SK-N-SH treated with all-trans-retinoic acid at 6 μM for 48 hours (cell line): ENCODE data around the gene HDHD2.

ENCODE experiments used
- CSDC2 ChIP-seq: fragments of 250-450 bp; sonication (Bioruptor Pico); IDR thresholded peaks from 2 replicates; pipeline ENCODE4 v1.5.0; 2020; ENCODE audit warnings: mild to moderate bottlenecking, moderate library complexity
- ESRRG ChIP-seq: fragments of 250-450 bp; sonication (Bioruptor Pico); IDR thresholded peaks from 2 replicates; pipeline ENCODE4 v1.6.1; 2021; ENCODE audit warnings: mild to moderate bottlenecking
- PPARA ChIP-seq: fragments of 250-450 bp; sonication (Bioruptor Pico); IDR thresholded peaks from 2 replicates; pipeline ENCODE4 v1.5.0; 2020; ENCODE audit warnings: mild to moderate bottlenecking, borderline replicate concordance
- RARB ChIP-seq: fragments of 250-450 bp; sonication (Bioruptor Pico); IDR thresholded peaks from 2 replicates; pipeline ENCODE4 v1.8.0; 2021; ENCODE audit warnings: mild to moderate bottlenecking, moderate library complexity
- ZC3H10 ChIP-seq: fragments of 250-450 bp; sonication (Bioruptor Pico); IDR thresholded peaks from 2 replicates; pipeline ENCODE4 v1.5.1; 2021; ENCODE audit warnings: mild to moderate bottlenecking, moderate library complexity
- ZFP3 ChIP-seq: fragments of 250-450 bp; sonication (Bioruptor Pico); IDR thresholded peaks from 2 replicates; pipeline ENCODE4 v1.5.0; 2020; ENCODE audit warnings: mild to moderate bottlenecking, moderate library complexity
- ZFP30 ChIP-seq: fragments of 450-650 bp; formaldehyde crosslinking; IDR thresholded peaks from 2 replicates; pipeline ENCODE4 v1.5.0; 2022; ENCODE audit warnings: mild to moderate bottlenecking, moderate library complexity
- ZNF565 ChIP-seq: fragments of 450-650 bp; formaldehyde crosslinking; conservative IDR thresholded peaks from 2 replicates; pipeline ENCODE4 v1.5.0; 2020; ENCODE audit warnings: low read depth, mild to moderate bottlenecking, moderate library complexity
- ZNF70 ChIP-seq: fragments of 450-650 bp; formaldehyde crosslinking; IDR thresholded peaks from 2 replicates; pipeline ENCODE4 v1.5.0; 2020; ENCODE audit warnings: mild to moderate bottlenecking, moderate library complexity
- ZNF8 ChIP-seq: fragments of 450-650 bp; formaldehyde crosslinking; IDR thresholded peaks from 2 replicates; pipeline ENCODE4 v1.5.0; 2020; ENCODE audit warnings: mild to moderate bottlenecking, moderate library complexity
- TF ChIP-seq, protein P1 (sequence below): fragments of 250-450 bp; sonication (Bioruptor Pico); IDR thresholded peaks from 2 replicates; pipeline ENCODE4 v1.5.0; 2020; ENCODE audit warnings: mild to moderate bottlenecking, moderate library complexity
- TF ChIP-seq, protein P2 (sequence below): fragments of 250-450 bp; sonication (Bioruptor Pico); IDR thresholded peaks from 2 replicates; pipeline ENCODE4 v1.8.0; 2021; ENCODE audit warnings: low read depth, mild to moderate bottlenecking, moderate library complexity, borderline replicate concordance
- TF ChIP-seq, protein P3 (sequence below): fragments of 250-450 bp; sonication (Bioruptor Pico); IDR thresholded peaks from 2 replicates; pipeline ENCODE4 v1.8.0; 2020; ENCODE audit warnings: mild to moderate bottlenecking, moderate library complexity, borderline replicate concordance
- TF ChIP-seq, protein P4 (sequence below): fragments of 250-450 bp; sonication (Bioruptor Pico); IDR thresholded peaks from 2 replicates; pipeline ENCODE4 v1.5.1; 2020; ENCODE audit warnings: low read depth, mild to moderate bottlenecking, moderate library complexity

DNA sequence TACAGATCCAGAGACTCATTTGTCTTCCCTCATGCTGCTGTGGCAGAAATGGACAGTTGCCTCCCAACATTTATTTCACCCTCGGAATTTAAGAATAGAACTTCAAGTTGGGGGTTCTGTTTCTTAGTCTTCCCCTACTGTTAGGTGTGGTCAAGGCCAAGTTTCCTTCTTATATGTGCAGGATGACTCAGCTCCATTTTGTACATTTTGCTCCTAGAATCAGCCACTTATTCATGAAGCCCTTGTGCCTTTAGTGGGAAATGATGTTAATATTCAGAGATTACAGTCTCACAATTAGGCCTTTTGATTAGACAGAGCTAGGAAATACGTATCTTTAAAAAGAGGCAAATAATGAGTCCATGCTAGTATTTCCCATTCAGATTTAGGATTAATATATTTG is 68.7 kb downstream of the HDHD2 start:
- TF ChIP-seq, protein P1, sequence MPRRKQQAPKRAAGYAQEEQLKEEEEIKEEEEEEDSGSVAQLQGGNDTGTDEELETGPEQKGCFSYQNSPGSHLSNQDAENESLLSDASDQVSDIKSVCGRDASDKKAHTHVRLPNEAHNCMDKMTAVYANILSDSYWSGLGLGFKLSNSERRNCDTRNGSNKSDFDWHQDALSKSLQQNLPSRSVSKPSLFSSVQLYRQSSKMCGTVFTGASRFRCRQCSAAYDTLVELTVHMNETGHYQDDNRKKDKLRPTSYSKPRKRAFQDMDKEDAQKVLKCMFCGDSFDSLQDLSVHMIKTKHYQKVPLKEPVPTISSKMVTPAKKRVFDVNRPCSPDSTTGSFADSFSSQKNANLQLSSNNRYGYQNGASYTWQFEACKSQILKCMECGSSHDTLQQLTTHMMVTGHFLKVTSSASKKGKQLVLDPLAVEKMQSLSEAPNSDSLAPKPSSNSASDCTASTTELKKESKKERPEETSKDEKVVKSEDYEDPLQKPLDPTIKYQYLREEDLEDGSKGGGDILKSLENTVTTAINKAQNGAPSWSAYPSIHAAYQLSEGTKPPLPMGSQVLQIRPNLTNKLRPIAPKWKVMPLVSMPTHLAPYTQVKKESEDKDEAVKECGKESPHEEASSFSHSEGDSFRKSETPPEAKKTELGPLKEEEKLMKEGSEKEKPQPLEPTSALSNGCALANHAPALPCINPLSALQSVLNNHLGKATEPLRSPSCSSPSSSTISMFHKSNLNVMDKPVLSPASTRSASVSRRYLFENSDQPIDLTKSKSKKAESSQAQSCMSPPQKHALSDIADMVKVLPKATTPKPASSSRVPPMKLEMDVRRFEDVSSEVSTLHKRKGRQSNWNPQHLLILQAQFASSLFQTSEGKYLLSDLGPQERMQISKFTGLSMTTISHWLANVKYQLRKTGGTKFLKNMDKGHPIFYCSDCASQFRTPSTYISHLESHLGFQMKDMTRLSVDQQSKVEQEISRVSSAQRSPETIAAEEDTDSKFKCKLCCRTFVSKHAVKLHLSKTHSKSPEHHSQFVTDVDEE (CRISPR knock-in tag), result no peak
- TF ChIP-seq RARB, result no peak
- TF ChIP-seq ZFP30, result no peak
- TF ChIP-seq, protein P2, sequence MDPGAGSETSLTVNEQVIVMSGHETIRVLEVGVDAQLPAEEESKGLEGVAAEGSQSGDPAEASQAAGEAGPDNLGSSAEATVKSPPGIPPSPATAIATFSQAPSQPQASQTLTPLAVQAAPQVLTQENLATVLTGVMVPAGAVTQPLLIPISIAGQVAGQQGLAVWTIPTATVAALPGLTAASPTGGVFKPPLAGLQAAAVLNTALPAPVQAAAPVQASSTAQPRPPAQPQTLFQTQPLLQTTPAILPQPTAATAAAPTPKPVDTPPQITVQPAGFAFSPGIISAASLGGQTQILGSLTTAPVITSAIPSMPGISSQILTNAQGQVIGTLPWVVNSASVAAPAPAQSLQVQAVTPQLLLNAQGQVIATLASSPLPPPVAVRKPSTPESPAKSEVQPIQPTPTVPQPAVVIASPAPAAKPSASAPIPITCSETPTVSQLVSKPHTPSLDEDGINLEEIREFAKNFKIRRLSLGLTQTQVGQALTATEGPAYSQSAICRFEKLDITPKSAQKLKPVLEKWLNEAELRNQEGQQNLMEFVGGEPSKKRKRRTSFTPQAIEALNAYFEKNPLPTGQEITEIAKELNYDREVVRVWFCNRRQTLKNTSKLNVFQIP (CRISPR knock-in tag), result no peak
- TF ChIP-seq CSDC2 (CRISPR knock-in tag), result no peak
- no peak for TF ChIP-seq ZFP3 (CRISPR knock-in tag)
- no peak for TF ChIP-seq PPARA
- TF ChIP-seq, protein P3, sequence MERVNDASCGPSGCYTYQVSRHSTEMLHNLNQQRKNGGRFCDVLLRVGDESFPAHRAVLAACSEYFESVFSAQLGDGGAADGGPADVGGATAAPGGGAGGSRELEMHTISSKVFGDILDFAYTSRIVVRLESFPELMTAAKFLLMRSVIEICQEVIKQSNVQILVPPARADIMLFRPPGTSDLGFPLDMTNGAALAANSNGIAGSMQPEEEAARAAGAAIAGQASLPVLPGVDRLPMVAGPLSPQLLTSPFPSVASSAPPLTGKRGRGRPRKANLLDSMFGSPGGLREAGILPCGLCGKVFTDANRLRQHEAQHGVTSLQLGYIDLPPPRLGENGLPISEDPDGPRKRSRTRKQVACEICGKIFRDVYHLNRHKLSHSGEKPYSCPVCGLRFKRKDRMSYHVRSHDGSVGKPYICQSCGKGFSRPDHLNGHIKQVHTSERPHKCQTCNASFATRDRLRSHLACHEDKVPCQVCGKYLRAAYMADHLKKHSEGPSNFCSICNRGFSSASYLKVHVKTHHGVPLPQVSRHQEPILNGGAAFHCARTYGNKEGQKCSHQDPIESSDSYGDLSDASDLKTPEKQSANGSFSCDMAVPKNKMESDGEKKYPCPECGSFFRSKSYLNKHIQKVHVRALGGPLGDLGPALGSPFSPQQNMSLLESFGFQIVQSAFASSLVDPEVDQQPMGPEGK (CRISPR knock-in tag), result no peak
- no peak for TF ChIP-seq ZC3H10 (CRISPR knock-in tag)
- no peak for TF ChIP-seq ZNF70 (CRISPR knock-in tag)
- TF ChIP-seq ESRRG (CRISPR knock-in tag), result no peak
- TF ChIP-seq, protein P4, sequence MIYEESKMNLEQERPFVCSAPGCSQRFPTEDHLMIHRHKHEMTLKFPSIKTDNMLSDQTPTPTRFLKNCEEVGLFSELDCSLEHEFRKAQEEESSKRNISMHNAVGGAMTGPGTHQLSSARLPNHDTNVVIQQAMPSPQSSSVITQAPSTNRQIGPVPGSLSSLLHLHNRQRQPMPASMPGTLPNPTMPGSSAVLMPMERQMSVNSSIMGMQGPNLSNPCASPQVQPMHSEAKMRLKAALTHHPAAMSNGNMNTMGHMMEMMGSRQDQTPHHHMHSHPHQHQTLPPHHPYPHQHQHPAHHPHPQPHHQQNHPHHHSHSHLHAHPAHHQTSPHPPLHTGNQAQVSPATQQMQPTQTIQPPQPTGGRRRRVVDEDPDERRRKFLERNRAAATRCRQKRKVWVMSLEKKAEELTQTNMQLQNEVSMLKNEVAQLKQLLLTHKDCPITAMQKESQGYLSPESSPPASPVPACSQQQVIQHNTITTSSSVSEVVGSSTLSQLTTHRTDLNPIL (CRISPR knock-in tag), result no peak
- TF ChIP-seq ZNF8, result no peak
- TF ChIP-seq ZNF565 (CRISPR knock-in tag), result no peak
